SH-SY5Y (cell line): ENCODE data around the gene PIM1.

Source experiments
- GATA2 ChIP-seq: IDR thresholded peaks from 2 replicates; pipeline ENCODE4 v1.6.1; 2011; ENCODE audit warnings: mild to moderate bottlenecking, low read depth, low read length
- GATA3 ChIP-seq: IDR thresholded peaks from 2 replicates; pipeline ENCODE4 v1.6.1; 2011; ENCODE audit warnings: low read depth, mild to moderate bottlenecking, low read length, moderate library complexity

DNA sequence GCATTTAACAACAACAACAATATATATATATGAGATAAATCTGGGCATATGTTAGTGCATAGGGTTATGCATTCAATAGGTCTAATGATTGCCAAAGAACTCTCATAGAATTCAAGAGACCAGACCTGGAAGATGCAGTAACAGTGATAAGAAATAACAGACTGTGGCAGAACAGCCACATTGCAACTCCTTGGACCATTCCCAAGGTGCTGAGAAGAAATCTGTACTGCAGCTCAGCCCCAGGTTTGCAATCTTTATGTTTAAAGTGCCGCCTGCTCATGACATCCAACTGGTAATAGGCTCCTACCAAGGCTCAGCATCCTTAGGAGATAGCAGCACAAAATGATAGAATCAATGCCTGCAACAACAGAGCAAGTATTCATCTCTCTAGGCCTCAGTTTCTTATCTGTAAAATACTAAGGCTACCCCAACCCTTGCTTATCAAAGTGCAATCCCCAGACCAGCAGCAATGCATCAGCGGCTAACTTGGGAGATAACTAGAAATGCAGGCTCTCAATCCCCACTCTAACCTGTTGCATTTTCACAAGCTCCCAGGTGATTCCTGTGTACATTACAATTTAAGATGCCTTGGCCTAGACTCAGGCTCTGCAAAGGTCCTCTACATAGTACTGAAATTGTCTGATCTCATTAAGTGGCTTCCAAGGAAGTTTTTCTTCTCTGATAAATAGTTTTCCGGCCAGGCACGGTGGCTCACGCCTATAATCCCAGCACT lies 30.6 kb upstream of the PIM1 start:
- TF ChIP-seq GATA2: no peak
- TF ChIP-seq GATA3: no peak
